NCI-H1436 (cell line): ENCODE data around the gene ADGRA3.

Source experiments
- DNase-seq: peaks from one replicate; lab custom pipeline; 2025; lab: John Stamatoyannopoulos, UW

The ADGRA3 gene

DNA sequence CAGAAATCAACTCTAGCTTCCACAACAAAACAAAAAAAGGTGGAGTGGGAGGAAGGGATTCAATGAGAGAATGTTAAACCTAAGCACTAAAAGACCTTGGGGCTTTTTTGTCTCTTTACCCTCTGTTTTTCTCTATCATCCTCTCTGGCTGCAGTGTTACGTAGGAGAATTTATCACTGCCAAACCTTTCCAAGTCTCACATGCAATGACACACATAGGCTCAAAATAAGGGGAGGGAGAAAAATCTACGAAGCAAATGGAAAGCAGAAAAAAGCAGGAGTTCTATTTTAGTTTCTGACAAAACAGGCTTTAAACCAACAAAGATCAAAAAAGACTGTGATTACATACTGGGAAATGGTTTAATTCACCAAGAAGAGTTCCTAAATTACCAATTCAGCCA lies 152.1 kb downstream of the ADGRA3 start:
- no peak for DNase-seq

GRCh38 chr4:22363036-22363435 lies 152.8 kb downstream of the ADGRA3 start:
- no peak for DNase-seq

DNA sequence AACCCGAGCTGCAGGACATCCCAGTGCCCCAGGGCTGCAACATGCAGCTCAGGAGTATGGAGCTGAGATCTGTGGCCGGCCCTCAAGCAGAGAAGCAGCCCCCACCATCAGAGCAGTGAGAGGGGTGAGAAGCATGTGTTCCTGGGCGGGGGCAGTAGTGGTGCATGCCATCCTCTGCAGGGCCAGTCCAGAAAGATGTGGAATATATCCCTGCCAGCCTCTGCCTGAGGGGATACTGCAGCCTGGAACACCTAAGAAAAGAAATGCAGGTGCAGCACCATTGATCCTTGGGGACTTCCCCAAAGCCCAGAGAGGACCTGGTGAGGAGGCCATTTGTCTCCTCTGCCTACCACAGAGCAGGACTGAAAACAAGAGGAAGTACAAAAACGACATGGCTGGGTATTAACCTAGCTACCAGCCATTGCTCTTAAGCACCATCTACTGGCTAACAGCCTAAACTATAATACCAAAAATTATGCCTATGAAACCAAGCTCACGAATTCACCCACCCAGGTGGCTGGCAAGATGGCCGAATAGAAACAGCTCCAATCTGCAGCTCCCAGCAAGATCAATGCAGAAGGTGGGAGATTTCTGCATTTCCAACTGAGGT lies 158.8 kb downstream of the ADGRA3 start:
- peak; percentile 4 for DNase-seq

GRCh38 chr4:22348410-22348809 lies 167.5 kb downstream of the ADGRA3 start:
- DNase-seq, result no peak

- no peak for DNase-seq
These were observed 170.2 kb downstream of the ADGRA3 start for GRCh38 chr4:22345678-22346077.

DNA sequence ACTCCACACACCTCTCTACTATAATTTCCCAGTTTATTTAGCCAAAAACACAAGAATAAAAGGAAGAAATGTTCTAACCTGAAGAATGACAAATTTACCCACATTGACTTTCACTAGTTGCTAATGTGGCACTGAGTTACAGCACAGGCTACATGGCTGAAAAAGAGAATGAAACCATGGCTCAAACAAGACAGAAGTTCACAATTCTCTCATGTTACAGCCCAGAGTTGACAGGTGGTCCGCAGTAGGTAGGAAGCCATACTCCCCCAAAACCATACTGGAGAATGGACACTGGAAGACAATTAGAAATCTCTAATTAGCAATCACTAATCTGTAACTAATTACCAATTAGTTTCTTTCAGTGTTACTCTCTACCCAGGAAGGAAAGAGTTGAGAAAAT lies 170.8 kb downstream of the ADGRA3 start:
- DNase-seq, result no peak

DNA sequence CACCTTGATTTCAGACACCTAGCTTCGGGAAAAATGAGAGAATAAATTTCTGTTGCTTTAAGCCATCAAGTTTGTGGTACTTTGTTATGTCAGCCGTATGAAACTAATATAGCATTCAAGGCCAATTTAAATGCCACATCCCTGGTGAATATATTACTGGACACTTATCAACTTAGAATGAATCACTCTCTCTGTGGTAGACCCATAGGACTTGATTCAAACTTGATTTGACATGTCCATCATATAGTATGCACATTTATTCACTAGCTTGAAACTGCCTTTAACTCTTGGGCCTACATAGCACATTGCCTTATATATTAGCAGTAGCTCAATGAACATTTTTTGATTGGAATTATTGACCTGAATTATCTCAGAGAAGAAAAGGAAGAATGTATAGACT lies 172.3 kb downstream of the ADGRA3 start:
- no peak for DNase-seq

DNA sequence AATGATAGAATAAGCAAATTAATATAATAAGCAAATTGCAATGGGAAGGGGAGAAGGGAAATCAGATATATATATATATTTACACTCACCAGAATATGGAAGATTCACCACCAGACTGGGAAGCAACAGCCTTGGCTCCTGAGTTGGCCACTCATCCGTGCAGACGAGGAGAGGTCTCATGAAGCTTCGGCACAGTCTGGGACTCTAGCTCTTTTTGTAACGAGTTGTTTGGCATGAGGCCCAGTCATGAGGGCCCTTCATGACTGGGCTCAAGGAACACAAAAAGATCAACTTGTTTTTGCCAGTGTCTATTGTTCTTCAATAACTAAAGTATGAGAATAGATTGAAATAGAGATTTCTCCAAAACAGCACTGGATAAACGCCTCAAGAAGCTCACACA lies 176.4 kb downstream of the ADGRA3 start:
- no peak for DNase-seq

DNA sequence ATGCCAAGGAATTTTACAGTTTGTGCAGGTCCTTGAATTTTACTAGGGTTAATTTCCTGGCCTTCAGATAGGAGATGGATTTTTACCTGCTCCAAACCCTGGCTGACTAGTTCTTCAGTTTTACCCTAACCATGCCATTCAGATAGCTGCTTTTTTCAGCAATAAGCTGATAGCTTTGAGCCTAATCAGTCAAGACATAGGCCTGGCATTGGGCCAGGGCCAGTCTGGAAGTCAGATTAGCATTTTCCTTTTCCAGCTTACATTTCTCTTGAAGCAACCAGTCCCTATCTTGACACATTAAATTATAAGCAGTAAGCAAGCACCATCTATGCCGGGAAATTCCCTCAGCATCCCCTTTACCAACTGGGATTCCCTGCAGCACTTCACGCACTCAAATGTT lies 177.1 kb downstream of the ADGRA3 start:
- DNase-seq, result no peak
